Measurements from ENCODE around the gene GADL1. TPM values are rescaled to one million over a fixed set of nuclear protein-coding genes. Genes with fewer than 3 reads are reported as not detected.

Gene GADL1
- total RNA-seq, 1 experiment from 2014 or later: 0.09 TPM

DNA sequence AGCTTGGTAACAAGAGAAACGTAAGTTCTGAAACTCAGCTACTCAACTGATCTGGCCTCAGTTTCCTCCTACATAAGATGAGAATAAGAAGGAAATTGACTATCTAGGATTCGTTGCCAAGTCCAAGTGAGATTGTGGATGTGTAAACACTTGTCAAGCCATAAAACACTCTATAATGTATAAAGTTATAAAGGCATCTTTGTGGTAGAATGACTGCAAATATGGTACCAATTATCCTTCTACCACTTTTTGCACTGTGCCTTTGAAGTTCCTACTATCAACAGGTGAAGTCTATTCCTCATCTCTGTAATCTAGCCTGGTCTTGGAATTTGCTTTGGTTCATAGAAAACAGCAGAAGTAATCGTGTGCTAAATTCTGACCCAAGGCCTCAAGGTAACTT is 138.2 kb downstream of the GADL1 start:
- no peak overlapping the region for H3K18ac ChIP-seq (ENCODE audit: insufficient read length, low read depth, low read length)
- no peak overlapping the region for H4K91ac ChIP-seq (ENCODE audit: insufficient read length, low read depth, low read length)
- H2AFZ ChIP-seq (ENCODE audit: low read length): no peak overlapping the region
- no peaks in the 10 kb centered on the region for H3K9me3 ChIP-seq (ENCODE audit: control insufficient read depth, low read depth, low read length)
- no peak overlapping the region for H2BK12ac ChIP-seq (ENCODE audit: insufficient read length, low read depth, low read length)
- Mint-ChIP-seq H3K9me3 (no peaks in the 10 kb centered on the region), H3K27me3 (ENCODE audit: low read depth) (no peaks in the 10 kb centered on the region), H3K36me3 (ENCODE audit: insufficient read depth in 1 of 3, low read depth in 3 of 3) (no peaks in the 10 kb centered on the region), H3K4me1 (peaks cover 15 to 17% of the 10 kb centered on the region in 2 experiments), H3K27ac (no peak overlapping the region), H3K4me3 (no peak overlapping the region)
- H3K23me2 ChIP-seq (ENCODE audit: insufficient read length, low read depth, low read length, poor library complexity, severe bottlenecking): no peaks in the 10 kb centered on the region
- H3K56ac ChIP-seq (ENCODE audit: insufficient read length, low read depth, low read length): no peak overlapping the region
- no peak overlapping the region for H2BK15ac ChIP-seq (ENCODE audit: low read depth, low read length)
- no peak overlapping the region for H3K23ac ChIP-seq (ENCODE audit: insufficient read length, low read depth, low read length)
- H3K9ac ChIP-seq (ENCODE audit: extremely low read depth, insufficient read length, low read length): no peak overlapping the region
- no peaks in the 10 kb centered on the region for H3K79me1 ChIP-seq (ENCODE audit: insufficient read depth, low read depth, low read length, poor library complexity, severe bottlenecking)
- H2BK20ac ChIP-seq (ENCODE audit: low read depth, low read length, poor library complexity, severe bottlenecking): no peak overlapping the region
- no peak overlapping the region for H3T11ph ChIP-seq (ENCODE audit: low read length)
- H2BK5ac ChIP-seq (ENCODE audit: insufficient read length, low read length): no peak overlapping the region
- no peak overlapping the region for H2BK120ac ChIP-seq (ENCODE audit: low read depth, low read length, poor library complexity, severe bottlenecking)
- H3K4me2 ChIP-seq (ENCODE audit: insufficient read depth, insufficient read length, low read length): no peak overlapping the region
- H3K79me2 ChIP-seq (ENCODE audit: insufficient read depth, low read length): no peaks in the 10 kb centered on the region
- no peak for DNase-seq
- no peak overlapping the region for H3K14ac ChIP-seq (ENCODE audit: insufficient read depth, low read length)
- no peak overlapping the region for H2AK5ac ChIP-seq (ENCODE audit: insufficient read length, low read length)
- no peak overlapping the region for H4K5ac ChIP-seq (ENCODE audit: insufficient read length, low read depth, low read length)
- no CpG with 5 or more reads among the region's 3 CpGs for WGBS (ENCODE audit: extremely low coverage, insufficient read length, low lambda C conversion rate)
- TF ChIP-seq CTCF (conservative IDR thresholded peaks at IDR 0.05): no peak
- H3K4ac ChIP-seq (ENCODE audit: low read depth, low read length): no peak overlapping the region
- no peak overlapping the region for H3K27ac ChIP-seq (ENCODE audit: insufficient read length, low read depth, low read length)
- no peaks in the 10 kb centered on the region for H4K20me1 ChIP-seq (ENCODE audit: control insufficient read depth, insufficient read depth, insufficient read length)
- no peaks in the 10 kb centered on the region for H3K4me1 ChIP-seq (ENCODE audit: insufficient read depth, low read length)
- no peaks in the 10 kb centered on the region for H3K27me3 ChIP-seq (ENCODE audit: insufficient read depth, low read length)
- no peak overlapping the region for H4K8ac ChIP-seq (replicated peaks; ENCODE audit: insufficient read length, low read depth, low read length)

Measured in H9 (cell line).